Caki2 (cell line): ENCODE data around the gene UBE2E1. TPM values are rescaled to one million over a fixed set of nuclear protein-coding genes. Genes with fewer than 3 reads are reported as not detected.
A peak's percentile ranks its signal among the peaks of the same experiment; 100 is the strongest.
"Not testable (repeated sequence)": the region's sequence is repeated elsewhere in the genome, so short reads cannot be mapped to it uniquely, and the experiment has no call there.

ENCODE experiments used
- DNase-seq: peaks from one replicate; pipeline ENCODE4 v3.0.0-alpha.2; 2015; ENCODE audit warnings: low read depth
- in situ Hi-C: cut with HindIII; loops from 2 replicates; pipeline ENCODE4 v1.10.0; 2016; ENCODE audit warnings: low sequenced_read_pairs, low pct_unique_long_range_greater_than_20kb, mixed read lengths
- total RNA-seq: library from RNA; depleted of rRNA; stranded (reverse); fragments of >200 nt; shearing (Covaris generic); gene quantifications from 2 replicates; pipeline ENCODE4 v1.2.3, GENCODE V29; 2014; ENCODE audit warnings: low replicate concordance

UBE2E1 gene
- total RNA-seq, 1 experiment from 2014 or later = 80.2 TPM

DNA sequence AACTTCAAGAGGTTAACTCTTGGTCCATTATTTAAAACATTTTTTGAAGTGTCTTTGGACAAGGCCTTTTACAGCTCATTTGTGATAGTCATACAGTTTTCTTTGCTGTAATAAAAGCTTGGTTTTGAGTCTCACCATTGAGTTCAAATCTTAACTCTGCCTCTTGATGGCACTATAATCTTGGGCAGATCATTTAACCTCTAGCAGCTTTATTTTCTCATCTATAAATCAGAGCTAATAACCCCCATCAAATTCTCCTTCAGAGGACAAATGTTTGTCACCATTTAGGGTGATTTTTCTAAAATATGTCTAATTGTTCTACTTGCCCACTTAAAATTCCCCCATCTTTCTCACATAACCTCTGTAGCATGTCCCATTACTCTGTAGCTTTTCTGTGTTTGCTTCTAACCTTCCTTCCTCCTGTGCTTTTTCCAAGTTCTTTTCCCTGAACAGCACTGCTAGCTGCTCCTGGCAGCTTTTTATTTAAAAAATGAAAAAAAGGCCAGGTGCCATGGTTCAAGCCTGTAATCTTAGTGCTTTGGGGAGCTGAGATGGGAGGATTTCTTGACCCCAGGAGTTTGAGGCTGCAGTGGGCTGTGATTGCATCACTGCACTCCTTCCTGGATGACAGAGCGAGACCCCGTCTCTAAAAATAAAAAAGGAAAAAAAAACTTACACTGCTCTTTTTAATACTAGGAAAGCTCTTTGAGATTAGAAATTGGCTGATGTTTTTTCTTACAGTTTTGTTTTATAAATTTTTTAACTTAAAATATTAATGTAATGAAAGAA, 28.5 kb downstream of the UBE2E1 start:
- in situ Hi-C loops = no loop called here

DNA sequence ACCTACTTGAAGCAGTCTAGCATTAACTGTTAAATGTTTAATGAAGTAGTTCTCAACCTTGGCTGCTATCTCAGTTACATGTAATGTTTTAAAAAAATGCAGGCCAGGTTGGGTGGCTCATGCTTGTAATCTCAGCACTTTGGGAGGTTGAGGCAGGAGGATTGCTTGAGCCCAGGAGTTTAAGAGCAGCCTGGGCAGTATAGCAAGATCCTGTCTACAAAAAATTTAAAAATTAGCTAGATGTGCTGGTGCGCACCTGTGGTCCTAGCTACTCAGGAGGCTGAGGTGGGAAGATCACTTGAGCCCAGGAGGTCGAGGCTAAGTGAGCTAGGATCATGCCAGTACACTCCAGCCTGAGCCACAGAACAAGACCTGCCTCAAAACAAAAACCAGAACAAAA, 29.3 kb downstream of the UBE2E1 start:
- DNase-seq = no peak
- in situ Hi-C loops = no loop called here

More for the DNA sequence above, 28.5 kb downstream of the UBE2E1 start:
- DNase-seq = peak; percentile 7

DNA sequence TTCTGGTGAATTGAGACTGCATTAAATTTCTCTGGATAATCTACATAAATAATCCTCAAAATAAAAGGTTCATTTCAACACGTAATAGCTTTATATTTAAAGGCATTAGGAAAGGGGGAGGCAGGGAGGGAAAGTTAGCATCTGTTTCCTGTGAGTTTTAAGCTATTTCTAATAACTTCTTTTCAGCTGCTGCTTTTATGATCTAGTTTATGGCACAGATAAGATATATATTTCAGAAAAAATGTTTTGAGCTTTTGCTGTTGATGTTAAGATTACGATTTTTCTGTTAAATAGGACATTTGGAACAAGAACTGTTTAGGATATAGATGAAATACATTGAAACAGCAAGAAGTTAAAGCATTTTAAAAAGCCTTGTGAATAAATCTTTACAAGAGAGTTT, 30.0 kb downstream of the UBE2E1 start:
- DNase-seq = no peak
- in situ Hi-C loops = no loop called here

DNA sequence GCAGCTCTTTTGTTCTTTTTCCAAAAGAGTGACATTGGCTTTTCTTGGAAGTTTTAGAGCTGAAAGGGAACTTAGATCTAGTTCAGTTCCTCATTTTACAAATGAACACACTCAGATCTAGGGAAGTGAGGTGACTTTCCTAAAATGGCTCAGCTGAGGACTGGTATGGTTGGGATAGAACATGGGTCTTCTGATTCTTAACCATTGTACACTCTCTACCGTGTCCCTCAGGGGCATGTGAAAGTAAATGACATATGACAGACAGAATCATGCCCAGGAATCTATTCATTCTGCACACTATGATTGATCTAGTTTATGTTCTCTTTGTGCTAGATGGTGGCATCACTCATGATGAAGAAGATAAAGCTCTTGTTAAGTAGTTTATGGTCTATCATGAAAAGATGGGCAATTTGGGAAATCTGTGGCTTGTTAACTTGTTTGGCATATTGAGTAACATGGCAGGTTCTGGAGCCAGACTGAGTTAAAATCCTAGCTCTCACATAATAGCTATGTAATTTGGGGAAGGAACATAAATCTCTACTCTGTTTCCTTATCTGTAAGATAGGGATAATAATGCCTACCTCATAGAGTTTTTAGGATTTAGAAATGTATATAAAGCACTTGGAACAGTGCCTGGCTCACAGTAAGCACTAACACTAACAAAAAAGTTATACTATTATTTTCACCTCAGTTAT, 30.9 kb downstream of the UBE2E1 start:
- in situ Hi-C loops = no loop called here
- no peak for DNase-seq

DNA sequence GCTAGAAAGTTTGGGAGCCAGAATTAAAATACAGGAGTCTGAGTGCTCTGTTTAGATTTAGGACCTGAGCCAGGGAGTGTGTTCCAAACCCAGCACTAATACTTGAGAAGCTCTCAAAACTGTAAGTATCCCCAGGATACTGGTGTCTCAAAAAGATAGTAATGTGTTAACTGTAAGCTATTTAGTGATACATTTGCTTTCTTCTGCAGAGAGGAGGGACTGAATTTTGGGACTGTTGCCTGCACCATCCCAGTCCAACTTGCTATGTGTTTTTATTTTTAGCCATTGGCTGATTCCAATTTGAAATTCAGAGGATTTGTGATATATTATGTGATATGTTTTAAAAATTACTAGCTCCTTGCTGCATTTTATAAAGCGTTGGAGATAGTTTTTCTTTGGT, 31.5 kb downstream of the UBE2E1 start:
- no peak for DNase-seq
- in situ Hi-C loops = no loop called here

DNA sequence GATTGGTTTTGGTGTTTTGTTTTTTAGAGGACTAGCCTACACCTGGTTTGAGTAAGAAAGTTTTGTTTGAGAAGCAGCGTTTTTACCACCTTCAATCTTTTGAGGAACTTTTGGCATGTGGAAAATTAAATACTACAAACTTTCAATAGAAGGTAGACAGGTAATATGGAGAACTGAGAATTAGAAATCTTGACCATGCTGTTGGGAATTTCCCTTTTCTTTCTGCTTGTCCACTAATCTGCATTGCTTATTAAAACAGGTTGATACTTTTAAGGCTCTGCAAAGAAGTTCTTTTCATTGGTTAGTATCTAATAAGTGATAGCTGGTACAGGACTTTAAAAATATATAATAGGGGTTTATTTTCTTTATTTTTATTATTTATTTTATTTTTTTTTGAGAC, 31.9 kb downstream of the UBE2E1 start:
- in situ Hi-C loops = no loop called here

DNA sequence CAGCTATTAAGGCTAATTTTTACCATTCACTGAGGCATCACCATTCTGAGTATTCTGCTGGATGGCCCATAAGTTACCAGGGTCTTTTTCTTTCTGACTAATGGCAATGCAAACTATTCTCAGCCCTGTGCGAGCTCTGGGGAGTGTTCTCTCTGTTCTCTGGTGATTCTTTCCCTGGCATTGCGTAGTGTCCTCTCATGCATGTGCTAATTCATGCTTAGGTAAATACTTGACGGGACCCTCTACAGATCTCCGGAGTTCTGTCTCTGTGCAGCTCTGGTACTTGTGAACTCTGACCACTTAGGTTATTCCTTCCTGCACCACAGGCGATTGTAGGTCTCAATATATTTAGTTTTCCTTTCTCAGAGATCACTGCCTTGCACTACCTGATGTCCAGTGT, 34.8 kb downstream of the UBE2E1 start:
- DNase-seq = no peak
- in situ Hi-C loops = no loop called here

More for the DNA sequence above, 31.9 kb downstream of the UBE2E1 start:
- no peak for DNase-seq

DNA sequence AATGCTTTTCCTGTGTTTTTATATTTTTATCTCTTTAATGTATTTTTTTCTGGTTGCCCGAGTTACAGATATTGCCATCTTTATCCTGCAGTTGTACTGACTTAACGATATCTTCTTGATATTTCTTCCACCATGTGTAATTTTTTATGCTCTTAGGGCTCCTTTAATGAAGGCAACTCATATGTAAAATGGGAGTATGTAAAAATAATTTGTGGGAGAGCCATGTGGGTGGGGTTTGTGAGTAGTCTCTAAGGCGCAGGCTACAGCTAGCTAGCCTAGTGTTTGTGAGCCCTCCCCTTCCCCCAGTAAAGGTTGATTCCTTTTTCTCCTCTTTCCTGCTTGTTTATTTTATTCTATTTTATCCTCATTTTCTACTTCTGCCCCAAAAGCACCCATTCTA, 38.1 kb downstream of the UBE2E1 start:
- no peak for DNase-seq
- in situ Hi-C loops = no loop called here

DNA sequence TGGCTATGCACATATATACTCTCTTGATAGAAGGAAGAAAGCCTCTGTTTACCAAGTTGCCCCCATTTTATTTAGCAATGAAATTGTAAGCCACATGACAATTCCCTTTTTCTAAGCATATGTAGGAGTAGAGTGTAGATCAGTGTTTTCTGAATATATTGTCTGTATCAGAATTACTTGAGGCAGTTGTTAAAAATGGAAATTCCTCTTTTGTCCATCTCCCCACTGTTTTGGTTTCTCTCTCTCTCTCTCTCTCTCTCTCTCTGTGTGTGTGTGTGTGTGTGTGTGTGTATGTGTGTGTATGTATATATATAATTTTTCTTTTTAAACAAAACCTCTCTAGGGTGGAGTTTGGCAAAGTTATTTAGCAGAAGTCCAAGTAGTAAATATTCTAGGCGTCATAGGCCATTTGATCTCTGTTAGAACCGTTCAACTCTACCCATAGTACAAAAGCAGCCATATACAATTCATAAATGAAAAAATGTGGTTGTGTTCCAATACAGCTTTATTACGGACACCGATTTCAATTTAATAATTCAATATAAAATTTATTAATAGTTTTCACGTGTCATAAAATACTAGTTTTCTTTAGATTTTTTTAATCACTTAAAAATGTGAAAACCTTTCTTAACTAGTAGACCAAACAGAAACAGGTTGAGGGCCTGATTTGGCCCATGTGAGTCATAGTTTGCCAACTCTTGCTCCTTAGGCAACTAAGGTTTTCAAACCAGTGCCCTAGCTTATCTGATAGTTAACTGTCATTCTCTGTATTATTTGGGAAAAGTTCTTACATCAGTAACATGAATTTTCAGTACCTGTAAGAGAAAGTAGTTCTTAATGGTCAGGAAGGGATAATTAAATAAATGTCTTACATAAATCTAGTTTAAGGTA, 39.8 kb downstream of the UBE2E1 start:
- in situ Hi-C loops = no loop called here
- DNase-seq = no peak

DNA sequence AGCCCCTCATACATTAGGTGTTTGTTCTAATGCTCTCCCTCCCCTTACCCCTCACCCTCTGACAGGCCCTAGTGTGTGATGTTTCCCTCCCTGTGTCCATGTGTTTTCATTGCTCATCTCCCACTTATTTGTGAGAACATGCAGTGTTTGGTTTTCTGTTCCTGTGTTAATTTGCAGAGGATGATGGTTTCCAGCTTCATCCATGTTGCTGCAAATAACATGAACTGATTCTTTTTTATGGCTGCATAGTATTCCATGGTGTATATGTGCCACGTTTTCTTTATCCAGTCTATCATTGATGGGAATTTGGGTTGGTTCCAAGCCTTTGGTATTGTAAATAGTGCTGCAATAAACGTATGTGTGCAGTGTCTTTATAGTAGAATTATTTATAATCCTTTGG, 43.7 kb downstream of the UBE2E1 start:
- in situ Hi-C loops = not testable (repeated sequence)

DNA sequence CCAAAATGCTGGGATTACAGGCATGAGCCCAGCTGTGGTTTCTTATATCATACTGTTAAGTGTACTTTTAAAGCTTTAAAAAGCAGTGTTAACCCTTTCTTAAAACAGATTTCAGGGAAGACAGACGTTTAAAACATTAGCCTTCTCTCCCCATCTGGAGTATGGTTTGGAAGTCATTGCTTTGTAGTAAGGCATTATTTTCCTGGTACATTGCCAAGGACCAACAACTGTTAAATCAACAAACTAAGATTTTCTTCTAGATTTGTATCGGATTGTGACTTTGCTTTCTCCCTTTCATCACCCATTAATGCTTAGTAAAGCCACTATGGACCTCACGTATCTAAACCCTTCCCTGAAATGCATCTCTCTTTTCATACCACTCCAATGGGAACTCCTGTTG, 50.5 kb downstream of the UBE2E1 start:
- no peak for DNase-seq
- in situ Hi-C loops = no loop called here

More for the DNA sequence above, 43.7 kb downstream of the UBE2E1 start:
- not testable (repeated sequence) for DNase-seq

DNA sequence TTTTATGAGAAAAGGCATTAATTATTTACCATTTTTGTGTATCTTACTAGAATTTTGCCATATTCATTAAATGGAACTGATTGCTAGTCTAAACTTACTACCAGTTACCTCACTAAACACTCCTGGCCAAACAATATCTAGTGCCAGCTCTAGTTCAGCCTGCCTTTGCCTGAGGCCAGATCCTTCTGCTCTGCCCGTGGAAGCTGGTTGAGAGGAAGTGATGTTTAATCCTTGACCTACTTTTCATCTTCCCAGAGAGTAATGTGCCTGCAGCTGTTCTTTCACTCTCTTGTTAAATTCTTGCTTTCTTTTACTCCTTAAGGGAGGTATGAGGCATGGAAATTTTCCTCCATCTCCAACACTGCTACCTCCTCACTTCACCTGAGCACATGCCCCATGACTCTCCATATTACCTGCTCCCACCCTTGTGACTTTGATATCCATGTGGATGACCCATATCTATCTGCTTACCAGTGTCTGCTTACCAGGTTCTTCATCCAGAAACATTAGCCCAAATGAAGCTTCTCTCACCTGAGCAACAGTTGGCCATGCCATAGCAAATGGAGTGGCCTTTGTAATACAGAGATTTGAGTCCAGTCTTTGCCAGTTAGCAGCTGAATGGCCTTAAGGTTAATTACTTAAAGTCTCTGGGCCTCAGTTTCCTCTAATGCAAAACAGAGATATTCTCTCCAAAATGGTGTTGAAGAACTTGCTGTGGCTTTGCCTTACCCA, 53.4 kb downstream of the UBE2E1 start:
- peak; percentile 2 for DNase-seq
- in situ Hi-C loops = no loop called here

DNA sequence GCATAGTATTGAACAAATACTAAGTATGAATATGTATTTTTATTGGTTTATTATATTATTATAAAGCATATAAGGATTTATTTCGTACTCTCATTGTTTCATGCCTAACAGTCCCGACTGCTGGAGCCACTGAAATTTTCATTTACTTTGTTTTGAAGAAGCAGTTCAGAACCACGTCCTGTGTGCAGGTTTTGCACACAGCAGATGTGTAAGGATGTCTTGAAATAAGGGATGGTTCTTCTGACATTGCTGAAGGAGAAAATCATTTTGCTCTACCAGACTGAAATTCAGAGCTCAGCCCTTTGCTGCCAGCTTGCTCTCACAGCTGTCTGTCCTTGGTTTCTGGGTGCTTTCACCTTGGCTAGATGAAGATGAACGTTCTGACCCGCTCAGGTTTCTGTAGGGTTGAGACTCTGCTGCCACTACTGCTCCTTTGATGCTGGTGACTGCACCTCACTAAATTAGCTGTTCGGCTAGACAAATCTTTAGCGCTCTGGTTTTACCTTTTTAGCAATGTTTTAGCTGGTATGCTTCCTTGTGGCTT, 54.2 kb downstream of the UBE2E1 start:
- DNase-seq = no peak
- in situ Hi-C loops = no loop called here

DNA sequence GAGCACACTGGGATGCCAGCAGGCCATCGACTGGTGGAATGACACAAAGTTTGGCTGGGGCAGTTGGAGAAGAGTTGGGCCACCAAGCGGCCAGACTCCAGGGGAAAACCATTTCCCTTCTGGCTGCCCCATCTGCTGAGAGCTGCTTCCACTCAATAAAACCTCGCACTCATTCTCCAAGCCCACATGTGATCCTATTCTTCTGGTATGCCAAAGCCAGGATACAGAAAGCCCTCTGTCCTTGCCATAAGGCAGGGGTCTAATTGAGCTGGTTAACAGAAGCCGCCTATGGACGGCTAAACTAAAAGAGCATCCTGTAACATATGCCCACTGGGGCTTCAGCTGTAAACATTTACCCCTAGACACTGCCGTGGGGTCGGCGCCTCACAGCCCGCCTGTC, 55.9 kb downstream of the UBE2E1 start:
- in situ Hi-C loops = no loop called here

DNA sequence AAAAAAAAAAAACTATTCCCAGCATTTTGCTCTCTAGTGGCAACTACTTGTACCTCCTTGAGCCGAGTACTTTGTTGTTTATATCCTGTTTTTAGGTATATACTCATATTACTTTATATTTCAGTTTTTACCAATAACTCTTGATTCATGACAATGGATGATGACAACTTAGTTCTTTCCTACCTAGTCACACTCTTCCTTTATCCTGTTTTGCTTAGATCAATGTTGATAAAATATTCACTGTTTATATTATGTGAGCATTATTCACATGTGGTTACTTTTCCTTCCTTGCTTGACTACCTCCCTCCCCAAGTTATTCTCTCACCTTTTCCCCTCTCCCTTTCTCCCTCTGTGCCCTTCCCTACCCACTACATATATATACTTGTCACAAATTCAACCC, 57.3 kb downstream of the UBE2E1 start:
- DNase-seq = peak; percentile 32
- in situ Hi-C loops = no loop called here

More for the DNA sequence above, 55.9 kb downstream of the UBE2E1 start:
- DNase-seq = no peak

DNA sequence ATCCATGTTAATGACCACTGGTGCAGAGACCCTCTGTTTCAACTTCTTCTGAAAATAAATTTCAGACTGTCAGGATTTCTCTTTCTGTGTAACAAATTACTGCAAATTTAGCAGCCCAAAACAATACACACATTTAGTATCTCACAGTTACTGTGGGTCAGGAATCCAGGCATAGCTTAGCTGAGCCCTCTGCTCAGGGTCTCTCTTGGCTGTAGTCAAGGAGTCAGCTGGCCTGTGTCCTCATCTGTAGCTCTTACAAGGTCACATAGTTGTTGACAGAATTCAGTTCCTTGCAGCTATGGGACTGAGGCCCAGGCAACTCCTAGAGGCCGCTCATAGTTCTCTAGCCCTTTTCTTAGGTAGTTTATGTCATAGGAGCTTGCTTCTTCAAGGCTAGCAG, 59.2 kb downstream of the UBE2E1 start:
- in situ Hi-C loops = no loop called here

DNA sequence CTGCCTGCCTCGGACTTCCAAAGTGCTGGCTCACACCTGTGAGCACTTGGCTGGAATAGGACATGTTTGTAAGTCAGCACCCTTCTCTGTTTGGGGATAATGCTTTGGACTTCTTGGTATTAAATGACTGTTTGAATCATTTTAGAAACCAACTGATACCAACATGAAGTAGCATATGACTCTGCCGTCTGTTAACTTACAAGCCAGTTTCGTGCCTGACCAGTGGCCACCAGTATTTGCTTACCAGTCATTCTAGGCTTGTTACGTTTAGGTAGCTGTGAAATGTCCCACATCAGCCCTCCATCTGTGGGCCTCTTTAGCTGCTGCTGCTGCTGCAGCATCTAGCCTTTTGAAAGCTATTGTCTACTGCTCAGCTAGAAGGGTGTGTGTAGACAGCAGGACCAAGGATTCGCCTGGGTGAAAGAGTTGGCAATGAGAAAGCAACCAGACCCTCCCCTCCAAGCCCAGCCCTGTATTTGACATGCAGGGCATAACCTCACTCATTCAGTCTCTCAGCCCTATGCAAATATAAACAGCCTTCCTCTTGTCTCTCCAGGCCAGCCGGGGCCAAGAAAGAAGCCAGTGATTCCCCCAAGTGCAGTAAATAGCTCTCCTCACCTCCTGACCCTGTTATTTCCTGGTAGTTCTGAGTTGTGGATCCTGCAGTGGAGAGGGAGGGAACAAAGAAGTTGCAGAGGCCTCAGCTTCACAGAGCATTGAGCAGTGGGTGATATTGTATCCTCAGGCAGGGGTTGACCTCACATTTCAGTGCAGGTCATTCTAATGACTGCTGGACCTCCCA, 60.0 kb downstream of the UBE2E1 start:
- in situ Hi-C loops = no loop called here
- DNase-seq = peak; percentile 86

More for the DNA sequence above, 59.2 kb downstream of the UBE2E1 start:
- DNase-seq = no peak
